Heart right ventricle (tissue), 16 donors: ENCODE results near the gene CELF4. TPM values are rescaled to one million over a fixed set of nuclear protein-coding genes. Genes with fewer than 3 reads are reported as not detected.
A peak's percentile ranks its signal among the peaks of the same experiment; 100 is the strongest.

Experiments used
- ATAC-seq, 8 donors: fragments of 200-7000 bp; cut with Tn5 transposase; one replicate each; pipeline ENCODE4 v1.9.1; 2020; ENCODE audit warnings: mild to moderate bottlenecking in 8 of 8, moderate library complexity in 8 of 8, moderate number of reproducible peaks in 1 of 8
- DNase-seq, 2 donors: peaks; one replicate each; pipeline ENCODE4 v3.0.0-alpha.2; 2020
- H3K27ac ChIP-seq, 10 donors: fragments of 200-600 bp; sonication (generic) in 2 of 10; one replicate each; pipeline versions ENCODE4 v1.5.0 to v1.8.0; 2020 to 2022; ENCODE audit warnings: mild to moderate bottlenecking in 3 of 10
- H3K27me3 ChIP-seq, 7 donors: fragments of 200-600 bp; one replicate each; pipeline ENCODE4 v1.8.0; 2021 to 2022; ENCODE audit warnings: mild to moderate bottlenecking in 2 of 7
- H3K36me3 ChIP-seq, 9 donors: fragments of 200-600 bp; sonication (generic) in 1 of 9; one replicate each; pipeline versions ENCODE4 v1.5.0 to v1.8.0; 2020 to 2022; ENCODE audit warnings: mild to moderate bottlenecking in 2 of 9
- H3K4me1 ChIP-seq, 9 donors: fragments of 200-600 bp; sonication (generic) in 1 of 9; one replicate each; pipeline versions ENCODE4 v1.5.0 to v1.8.0; 2020 to 2022; ENCODE audit warnings: mild to moderate bottlenecking in 4 of 9
- H3K4me3 ChIP-seq, 10 donors: fragments of 200-600 bp; sonication (generic) in 2 of 10; one replicate each; pipeline versions ENCODE4 v1.5.0 to v1.8.0; 2020 to 2022; ENCODE audit warnings: mild to moderate bottlenecking in 7 of 10, moderate library complexity in 2 of 10
- H3K9me3 ChIP-seq, 11 donors: fragments of 200-600 bp in 10 of 11; sonication (generic) in 2 of 11; one replicate each; pipeline versions ENCODE4 v1.5.0 to v1.8.0; 2013 to 2022; ENCODE audit warnings: mild to moderate bottlenecking in 2 of 11, control low read depth in 1 of 11, moderate library complexity in 1 of 11
- WGBS, 2 donors: extraction: QIAGEN DNeasy Blood & Tissue Kit; methylation state at CpG; one replicate each; pipeline ENCODE4 v1.1.7; 2013; ENCODE audit warnings: inconsistent platforms in 1 of 2; 5-methylcytosine and 5-hydroxymethylcytosine counted together
- intact Hi-C, 10 donors: fragments of 100-400 bp; cut with DNase I; formaldehyde crosslinking; loops; one replicate each; pipeline versions ENCODE4 v1.11.1 to v1.14.2; 2022
- polyA plus RNA-seq, 2 donors: library from polyadenylated mRNA; stranded (reverse); fragments of 200-250 nt; gene quantifications; one replicate each; pipeline ENCODE4 v1.2.3, GENCODE V29; 2013
- total RNA-seq, 10 donors: library from RNA; stranded (reverse); fragmentation: NEBNext Ultra II Directional in 3 of 10; extraction: Animal tissue kit (Norgen Biotek cat#: 25700) in 3 of 10; gene quantifications; one replicate each; pipeline versions ENCODE4 v1.2.1 to v1.2.4, GENCODE V29; 2021 to 2023
- TF ChIP-seq, protein P1 (sequence below), 9 donors: fragments of 200-600 bp; sonication (generic) in 2 of 9; IDR thresholded peaks; one replicate each; pipeline versions ENCODE4 v1.5.0 to v1.8.0; 2021 to 2022; ENCODE audit warnings: antibody characterized with exemption in 9 of 9, mild to moderate bottlenecking in 5 of 9, moderate library complexity in 1 of 9
- donor health status: Arrhythmogenic right ventricular cardiomyopathy.
- donor health status: ischemic (EF 13 %, LVEDD 7.1; RV severe dilation, severe dysfunction).
- donor health status: healthy with polysubstance abuse.
- donor health status: DM: no; HTN: yes; CAD: no.
- donor health status: DM: no; HTN: no; CAD: no.
- donor health status: ischemic (EF 25% LVEDD 6.9; RV normal size, moderate dysfunction).
- donor health status: ischemic (EF 25% LVEDD 5.7; RV mildly dilated, moderate dysfunction).
- donor health status: healthy.
- donor health status: DM: yes; HTN: yes; CAD: no.
- donor health status: Ischemic cardiomyopathy.
- donor health status: ischemic (EF 35%, LVEDD 5.7; RV mildly dilated, moderate dysfunction).
- donor health status: nonischemic (EF 11% LVEDD 7.7; RV severe dilation, severe dysfunction).
- donor health status: DM: yes; HTN: yes; CAD: no.
- donor health status: PGD.
- donor health status: ischemic (EF 29% LVEDD 5.4; RV normal size, mild dysfunction).
- donor health status: nonischemic (EF 23%, LVEDD 6.1; RV moderate dilation, normal function).

The CELF4 gene
- total and polyA plus RNA-seq, 12 donors, result 0.07 to 1.2 (median 0.31) TPM; not detected in 1

DNA sequence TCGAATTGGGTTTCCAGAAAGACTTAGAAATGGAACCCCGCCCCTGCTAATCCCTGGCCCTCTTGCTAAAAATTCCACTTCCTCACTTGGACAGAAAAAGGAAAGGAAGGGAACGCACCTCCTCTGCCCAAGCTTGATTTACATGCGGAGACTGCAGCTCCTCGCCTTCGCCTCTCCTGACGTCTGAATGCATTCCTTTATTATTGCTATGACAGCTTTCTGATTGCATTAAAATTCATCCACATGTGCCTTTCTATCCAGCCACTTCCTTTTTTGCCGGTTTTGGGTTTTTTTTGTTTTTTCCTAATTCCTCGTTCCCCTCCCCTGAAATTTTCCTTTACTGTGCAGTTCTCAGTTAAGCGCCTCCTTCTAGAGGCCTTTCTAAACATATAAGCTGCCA is 287.8 kb downstream of the CELF4 start:
- Histone ChIP-seq H3K27me3 (peaks cover 5 to 63% (median 52%) of the 10 kb centered on the region in 7 donors), H3K4me3 (no peak overlapping the region), H3K27ac (no peak overlapping the region), H3K9me3 (no peaks in the 10 kb centered on the region), H3K4me1 (no peaks in the 10 kb centered on the region), H3K36me3 (no peaks in the 10 kb centered on the region)
- TF ChIP-seq, protein P1, sequence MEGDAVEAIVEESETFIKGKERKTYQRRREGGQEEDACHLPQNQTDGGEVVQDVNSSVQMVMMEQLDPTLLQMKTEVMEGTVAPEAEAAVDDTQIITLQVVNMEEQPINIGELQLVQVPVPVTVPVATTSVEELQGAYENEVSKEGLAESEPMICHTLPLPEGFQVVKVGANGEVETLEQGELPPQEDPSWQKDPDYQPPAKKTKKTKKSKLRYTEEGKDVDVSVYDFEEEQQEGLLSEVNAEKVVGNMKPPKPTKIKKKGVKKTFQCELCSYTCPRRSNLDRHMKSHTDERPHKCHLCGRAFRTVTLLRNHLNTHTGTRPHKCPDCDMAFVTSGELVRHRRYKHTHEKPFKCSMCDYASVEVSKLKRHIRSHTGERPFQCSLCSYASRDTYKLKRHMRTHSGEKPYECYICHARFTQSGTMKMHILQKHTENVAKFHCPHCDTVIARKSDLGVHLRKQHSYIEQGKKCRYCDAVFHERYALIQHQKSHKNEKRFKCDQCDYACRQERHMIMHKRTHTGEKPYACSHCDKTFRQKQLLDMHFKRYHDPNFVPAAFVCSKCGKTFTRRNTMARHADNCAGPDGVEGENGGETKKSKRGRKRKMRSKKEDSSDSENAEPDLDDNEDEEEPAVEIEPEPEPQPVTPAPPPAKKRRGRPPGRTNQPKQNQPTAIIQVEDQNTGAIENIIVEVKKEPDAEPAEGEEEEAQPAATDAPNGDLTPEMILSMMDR (IDR thresholded peaks at IDR 0.05), result no peak
- intact Hi-C loops, result no loop called here
- 61 to 75% methylated on average over 10 of the region's 10 CpGs for WGBS, 2 donors
- ATAC-seq (no peak), DNase-seq (no peak)

DNA sequence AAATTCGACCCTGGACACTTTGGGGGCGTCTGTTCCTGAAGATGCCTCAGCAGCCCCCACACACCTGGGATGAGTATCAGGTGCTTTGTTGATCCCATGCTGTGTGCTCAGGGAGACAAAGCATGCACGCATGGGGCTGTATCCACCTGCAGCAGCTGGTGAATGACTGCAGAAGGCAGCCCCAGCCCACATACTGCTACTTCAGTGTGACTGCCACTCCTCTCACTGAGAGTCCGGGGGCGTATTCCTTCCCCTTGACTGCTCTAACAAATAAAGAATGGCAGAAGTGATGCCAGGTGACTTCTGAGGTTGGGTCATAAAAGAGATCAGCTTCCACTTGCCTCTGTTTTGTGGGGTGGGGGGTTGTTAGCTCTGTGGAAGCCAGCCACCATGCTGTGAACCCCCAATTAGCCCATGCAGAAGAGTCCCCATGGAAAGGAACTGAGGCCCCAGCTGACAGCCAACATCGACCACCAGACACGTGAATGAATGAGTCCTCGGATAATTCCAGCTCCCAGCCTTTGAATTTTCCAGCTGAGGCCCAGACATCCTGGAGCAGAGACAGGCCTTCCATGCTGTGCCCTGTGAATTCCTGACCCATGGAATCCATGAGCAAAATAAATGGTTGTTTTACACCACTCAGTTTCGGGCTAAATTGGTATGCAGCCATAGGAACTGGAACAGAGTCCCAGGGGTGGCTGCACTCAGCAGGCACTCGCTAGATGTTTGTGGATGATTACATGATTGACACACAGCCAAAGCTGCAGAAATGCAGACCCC is 289.3 kb downstream of the CELF4 start:
- ATAC-seq, result no peak
- DNase-seq, result no peak
- peaks cover 5 to 68% (median 48%) of the 10 kb centered on the region in 7 donors for H3K27me3 ChIP-seq

DNA sequence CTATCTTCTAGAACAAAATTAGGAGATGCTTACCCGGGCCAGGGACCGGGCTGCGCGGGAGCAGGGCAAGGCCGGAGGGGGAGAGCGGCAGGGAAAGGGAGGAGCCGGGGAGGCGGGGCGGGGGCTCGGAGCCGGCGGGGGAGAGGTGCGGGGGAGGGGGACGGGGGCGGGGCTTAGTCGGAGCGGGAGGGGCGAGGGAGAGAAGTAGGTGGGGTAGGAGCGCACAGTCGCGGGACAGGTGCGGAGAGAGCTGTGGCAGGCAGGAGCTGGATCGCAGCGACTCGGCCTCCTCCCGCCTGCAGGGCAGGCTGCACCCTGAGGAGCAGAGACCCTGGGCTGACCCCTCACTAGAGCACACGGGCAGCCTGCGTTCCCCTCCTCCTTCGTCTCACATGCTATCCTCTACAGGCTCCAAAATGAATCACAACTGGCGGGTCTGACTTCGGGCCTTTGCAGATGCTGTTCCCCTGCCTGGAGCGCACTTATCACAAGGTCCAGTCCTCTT is 290.3 kb downstream of the CELF4 start:
- Histone ChIP-seq H3K4me3 (no peak overlapping the region), H3K9me3 (no peaks in the 10 kb centered on the region), H3K4me1 (no peaks in the 10 kb centered on the region), H3K27ac (no peak overlapping the region), H3K27me3 (peaks cover 5 to 68% (median 48%) of the 10 kb centered on the region in 7 donors), H3K36me3 (no peaks in the 10 kb centered on the region)
- 14 to 17% methylated on average over 24 to 32 of the region's 32 CpGs for WGBS, 2 donors
- DNase-seq (no peak), ATAC-seq (no peak)
- intact Hi-C loops, result no loop called here
- TF ChIP-seq, protein P1 (IDR thresholded peaks at IDR 0.05), result no peak

More for the DNA sequence above, 289.3 kb downstream of the CELF4 start:
- Histone ChIP-seq H3K4me1 (no peaks in the 10 kb centered on the region), H3K9me3 (no peaks in the 10 kb centered on the region), H3K36me3 (no peaks in the 10 kb centered on the region), H3K4me3 (no peak overlapping the region), H3K27ac (no peak overlapping the region)
- WGBS, 2 donors, result 78 to 85% methylated on average over 10 of the region's 10 CpGs
- intact Hi-C loops, result no loop called here
- TF ChIP-seq, protein P1 (IDR thresholded peaks at IDR 0.05), result no peak

DNA sequence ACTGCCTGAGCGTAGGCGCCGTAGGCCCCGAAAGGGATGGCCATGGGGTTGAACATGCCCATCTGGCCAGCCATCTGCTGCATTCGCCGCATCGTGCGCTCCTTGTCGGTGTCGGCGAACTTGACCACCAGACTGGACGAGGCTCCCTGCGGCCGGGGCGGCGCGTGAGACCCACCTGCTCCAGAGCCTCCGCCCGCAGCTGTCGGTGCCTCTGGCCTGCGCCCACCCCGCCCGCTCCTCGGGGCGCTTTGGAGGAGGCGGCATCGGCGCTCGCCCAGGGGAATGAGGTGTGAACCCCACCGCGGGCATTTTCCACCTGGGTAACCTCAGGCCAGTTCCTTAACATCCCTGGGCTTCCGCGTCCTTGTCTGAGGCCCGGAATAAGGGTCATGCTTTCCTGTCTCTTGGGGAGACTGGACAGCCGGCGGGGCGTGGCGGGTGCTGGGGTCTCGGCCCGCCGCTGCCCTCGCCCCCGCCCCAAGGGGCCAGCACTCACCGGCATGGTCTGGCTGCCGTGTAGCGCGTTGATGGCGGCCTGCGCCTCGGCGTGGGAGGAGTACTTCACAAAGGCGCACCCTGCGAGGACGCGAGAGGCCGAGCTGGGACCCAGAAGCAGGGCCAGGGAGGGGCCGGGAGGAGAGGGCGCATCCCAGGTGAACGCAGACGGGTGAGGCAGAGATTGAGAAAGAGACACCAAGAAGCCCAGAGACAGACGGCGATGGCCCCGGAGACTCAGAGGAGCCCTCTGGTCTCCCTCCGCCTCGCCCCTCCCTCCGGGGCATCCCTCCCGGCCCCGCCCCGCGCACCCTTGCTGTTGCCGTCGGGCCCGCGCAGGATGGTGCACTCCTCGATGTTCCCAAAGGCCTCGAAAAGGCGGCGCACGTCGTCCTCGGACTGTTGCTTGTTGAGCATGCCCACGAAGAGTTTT is 291.0 kb downstream of the CELF4 start:
- Histone ChIP-seq H3K36me3 (no peaks in the 10 kb centered on the region), H3K27ac (no peak overlapping the region), H3K27me3 (peaks cover 5 to 68% (median 48%) of the 10 kb centered on the region in 7 donors), H3K4me3 (no peak overlapping the region), H3K4me1 (no peaks in the 10 kb centered on the region), H3K9me3 (no peaks in the 10 kb centered on the region)
- DNase-seq (no peak), ATAC-seq (peak in 1 of 8 donors; percentile 16)
- TF ChIP-seq, protein P1 (IDR thresholded peaks at IDR 0.05), result no peak
- intact Hi-C loops, result no loop called here
- 9 to 15% methylated on average over 82 of the region's 82 CpGs for WGBS, 2 donors
